Measurements from ENCODE around the gene PPM1D. TPM values are rescaled to one million over a fixed set of nuclear protein-coding genes. Genes with fewer than 3 reads are reported as not detected.

PPM1D gene
- total and polyA plus RNA-seq, 2 experiments from 2014 or later: 7.8 to 13.3 TPM

- no peak overlapping the region for H3K27ac Mint-ChIP-seq
- ATAC-seq: no peak
- no peaks in the 10 kb centered on the region for H3K36me3 Mint-ChIP-seq (ENCODE audit: low read depth)
- Histone ChIP-seq H3K27ac (ENCODE audit: low read depth) (no peak overlapping the region), H3K79me2 (replicated peaks; ENCODE audit: insufficient read depth) (no peaks in the 10 kb centered on the region), H3K27me3 (ENCODE audit: insufficient read depth) (no peaks in the 10 kb centered on the region), H4K20me1 (replicated peaks; ENCODE audit: insufficient read depth) (no peaks in the 10 kb centered on the region), H3K4me3 (no peak overlapping the region), H3K9me2 (ENCODE audit: insufficient read depth) (no peaks in the 10 kb centered on the region), H3F3A (replicated peaks; ENCODE audit: low read depth) (no peaks in the 10 kb centered on the region), H3K4me1 (ENCODE audit: insufficient read depth) (no peaks in the 10 kb centered on the region), H3K4me2 (no peak overlapping the region), H2AFZ (no peak overlapping the region), H3K36me3 (ENCODE audit: insufficient read depth) (no peaks in the 10 kb centered on the region)
- no peaks in the 10 kb centered on the region for H3K9me3 Mint-ChIP-seq
- no peak overlapping the region for H3K4me3 Mint-ChIP-seq
- H3K4me1 Mint-ChIP-seq: no peaks in the 10 kb centered on the region
- TF ChIP-seq ZNF331 (CRISPR knock-in tag; IDR thresholded peaks at IDR 0.05; ENCODE audit: low read depth) (no peak), ZNF462 (CRISPR knock-in tag; IDR thresholded peaks at IDR 0.05) (no peak), STAT1 (IDR thresholded peaks at IDR 0.05; ENCODE audit: unreplicated experiment) (no peak)
- peaks cover 4% of the 10 kb centered on the region for H3K27me3 Mint-ChIP-seq (ENCODE audit: insufficient read depth, low read depth, poor library complexity)
- no peak for DNase-seq (ENCODE audit: low spot score)
Measured at GRCh38 chr17:60699090-60699489, 99.1 kb downstream of the PPM1D start.

GRCh38 chr17:60704170-60704569, 104.2 kb downstream of the PPM1D start:
- no peaks in the 10 kb centered on the region for H3K36me3 ChIP-seq (ENCODE audit: insufficient read depth)
- ATAC-seq (no peak), DNase-seq (ENCODE audit: low spot score) (no peak)
- Mint-ChIP-seq H3K4me1 (no peaks in the 10 kb centered on the region), H3K27ac (no peak overlapping the region), H3K27me3 (ENCODE audit: insufficient read depth, low read depth, poor library complexity) (peaks cover 4% of the 10 kb centered on the region), H3K9me3 (no peaks in the 10 kb centered on the region), H3K4me3 (no peak overlapping the region), H3K36me3 (ENCODE audit: low read depth) (no peaks in the 10 kb centered on the region)
- H2AFZ ChIP-seq: no peak overlapping the region
- no peaks in the 10 kb centered on the region for H3F3A ChIP-seq (replicated peaks; ENCODE audit: low read depth)
- H3K27ac ChIP-seq (ENCODE audit: low read depth): no peak overlapping the region
- H3K27me3 ChIP-seq (ENCODE audit: insufficient read depth): no peaks in the 10 kb centered on the region
- H3K79me2 ChIP-seq (replicated peaks; ENCODE audit: insufficient read depth): no peaks in the 10 kb centered on the region
- no peaks in the 10 kb centered on the region for H3K9me2 ChIP-seq (ENCODE audit: insufficient read depth)
- no peak overlapping the region for H3K4me3 ChIP-seq
- no peak overlapping the region for H3K4me2 ChIP-seq
- H3K4me1 ChIP-seq (ENCODE audit: insufficient read depth): no peaks in the 10 kb centered on the region
- no peaks in the 10 kb centered on the region for H4K20me1 ChIP-seq (replicated peaks; ENCODE audit: insufficient read depth)
- no peak for TF ChIP-seq STAT1 (IDR thresholded peaks at IDR 0.05; ENCODE audit: unreplicated experiment)
- no peak for TF ChIP-seq EZH2 (IDR thresholded peaks at IDR 0.05; ENCODE audit: low read depth, unreplicated experiment)
- no peak for TF ChIP-seq JUNB (IDR thresholded peaks at IDR 0.05; ENCODE audit: unreplicated experiment)
- TF ChIP-seq CREB1 (CRISPR knock-in tag; IDR thresholded peaks at IDR 0.05; ENCODE audit: low read depth): no peak
- TF ChIP-seq CTCF (conservative IDR thresholded peaks at IDR 0.05; ENCODE audit: low read depth in 2 of 2): no peak
- TF ChIP-seq ZNF331 (CRISPR knock-in tag; IDR thresholded peaks at IDR 0.05; ENCODE audit: low read depth): no peak
- TF ChIP-seq REST (IDR thresholded peaks at IDR 0.05; ENCODE audit: unreplicated experiment): no peak
- no peak for TF ChIP-seq POLR2AphosphoS5 (IDR thresholded peaks at IDR 0.05; ENCODE audit: low read depth)
- no peak for TF ChIP-seq NANOG (IDR thresholded peaks at IDR 0.05; ENCODE audit: borderline replicate concordance)
- no peak for TF ChIP-seq EZH2phosphoT487 (IDR thresholded peaks at IDR 0.05; ENCODE audit: unreplicated experiment)
- no peak for TF ChIP-seq ZNF114 (CRISPR knock-in tag; IDR thresholded peaks at IDR 0.05)

Measured in GM23338 (cell line).